Neural crest cell (in vitro differentiated cells): ENCODE results near the gene MRPL16. TPM values are rescaled to one million over a fixed set of nuclear protein-coding genes. Genes with fewer than 3 reads are reported as not detected.
"Not testable (repeated sequence)": the region's sequence is repeated elsewhere in the genome, so short reads cannot be mapped to it uniquely, and the experiment has no call there.

ENCODE experiments used
- DNase-seq: peaks from one replicate; pipeline ENCODE4 v3.0.0; 2021; ENCODE audit warnings: low read depth, mixed read lengths, low spot score
- H3K27ac Mint-ChIP-seq: one replicate; pipeline ENCODE4 v1.8.0; 2021; ENCODE audit warnings: mild to moderate bottlenecking, mixed read lengths; ENCODE audit not compliant: unreplicated experiment
- H3K27me3 Mint-ChIP-seq: 2 replicates; pipeline ENCODE4 v1.8.0; 2021; ENCODE audit warnings: low read depth, mild to moderate bottlenecking, mixed read lengths
- H3K36me3 Mint-ChIP-seq: 2 replicates; pipeline ENCODE4 v1.8.0; 2021; ENCODE audit warnings: low read depth, mild to moderate bottlenecking, mixed read lengths
- H3K4me1 Mint-ChIP-seq: 2 replicates; pipeline ENCODE4 v1.8.0; 2021; ENCODE audit warnings: mixed read lengths
- H3K4me3 Mint-ChIP-seq: one replicate; pipeline ENCODE4 v1.8.0; 2021; ENCODE audit warnings: mild to moderate bottlenecking, mixed read lengths
- H3K9me3 Mint-ChIP-seq: 2 replicates; pipeline ENCODE4 v1.8.0; 2021; ENCODE audit warnings: mixed read lengths
- CTCF ChIP-seq: fragments of 200-600 bp; sonication (generic); conservative IDR thresholded peaks from 2 replicates; pipeline ENCODE4 v1.5.0; 2021; ENCODE audit warnings: antibody characterized with exemption, mild to moderate bottlenecking
- total RNA-seq: library from RNA; stranded (reverse); gene quantifications from 2 replicates; pipeline ENCODE4 v1.2.1, GENCODE V29; 2021

The MRPL16 gene
- total RNA-seq, 1 donor from 2014 or later = 44.4 TPM

- Mint-ChIP-seq H3K27ac (no peak overlapping the region), H3K9me3 (no peaks in the 10 kb centered on the region), H3K27me3 (no peaks in the 10 kb centered on the region), H3K36me3 (no peaks in the 10 kb centered on the region), H3K4me3 (no peak overlapping the region), H3K4me1 (no peaks in the 10 kb centered on the region)
- no peak for DNase-seq
- TF ChIP-seq CTCF = no peak
Measured at GRCh38 chr11:59787816-59788215, 22.8 kb downstream of the MRPL16 start.

GRCh38 chr11:59787255-59787588 is 23.4 kb downstream of the MRPL16 start:
- H3K36me3 Mint-ChIP-seq = no peaks in the 10 kb centered on the region

GRCh38 chr11:59785818-59786217 is 24.8 kb downstream of the MRPL16 start:
- H3K4me3 Mint-ChIP-seq = no peak overlapping the region
- H3K36me3 Mint-ChIP-seq = no peaks in the 10 kb centered on the region
- no peaks in the 10 kb centered on the region for H3K9me3 Mint-ChIP-seq
- DNase-seq = no peak
- no peaks in the 10 kb centered on the region for H3K4me1 Mint-ChIP-seq
- TF ChIP-seq CTCF = no peak
- no peaks in the 10 kb centered on the region for H3K27me3 Mint-ChIP-seq
- H3K27ac Mint-ChIP-seq = no peak overlapping the region

More at GRCh38 chr11:59787255-59787588, 23.4 kb downstream of the MRPL16 start:
- DNase-seq = no peak
- no peaks in the 10 kb centered on the region for H3K9me3 Mint-ChIP-seq
- no peak for TF ChIP-seq CTCF
- H3K27ac Mint-ChIP-seq = peak overlapping the region; percentile 10
- H3K4me3 Mint-ChIP-seq = no peak overlapping the region
- no peaks in the 10 kb centered on the region for H3K4me1 Mint-ChIP-seq
- H3K27me3 Mint-ChIP-seq = no peaks in the 10 kb centered on the region

GRCh38 chr11:59784441-59784840 is 26.1 kb downstream of the MRPL16 start:
- not testable (repeated sequence) for H3K27me3 Mint-ChIP-seq, DNase-seq, H3K4me1 Mint-ChIP-seq, H3K4me3 Mint-ChIP-seq, H3K27ac Mint-ChIP-seq, H3K36me3 Mint-ChIP-seq, H3K9me3 Mint-ChIP-seq

GRCh38 chr11:59783632-59784090 is 26.9 kb downstream of the MRPL16 start:
- H3K36me3 Mint-ChIP-seq = no peaks in the 10 kb centered on the region
- no peak for DNase-seq
- TF ChIP-seq CTCF = no peak
- H3K4me1 Mint-ChIP-seq = no peaks in the 10 kb centered on the region
- H3K27me3 Mint-ChIP-seq = no peaks in the 10 kb centered on the region
- no peaks in the 10 kb centered on the region for H3K9me3 Mint-ChIP-seq
- no peak overlapping the region for H3K4me3 Mint-ChIP-seq
- H3K27ac Mint-ChIP-seq = no peak overlapping the region

- no peaks in the 10 kb centered on the region for H3K27me3 Mint-ChIP-seq
- H3K27ac Mint-ChIP-seq = no peak overlapping the region
Measured at GRCh38 chr11:59782080-59782479, 28.5 kb downstream of the MRPL16 start.

More at GRCh38 chr11:59782080-59782479, 28.5 kb downstream of the MRPL16 start:
- no peaks in the 10 kb centered on the region for H3K36me3 Mint-ChIP-seq
- no peaks in the 10 kb centered on the region for H3K9me3 Mint-ChIP-seq
- no peak overlapping the region for H3K4me3 Mint-ChIP-seq
- H3K4me1 Mint-ChIP-seq = no peaks in the 10 kb centered on the region
- DNase-seq = no peak
- no peak for TF ChIP-seq CTCF
